Adrenal gland (tissue), 5 donors: Measurements from ENCODE around the gene NDUFAF2.

ENCODE experiments used
- CTCF ChIP-seq, 6 experiments: fragments of 450-650 bp in 4 of 6; fragments of 200-600 bp in 2 of 6; sonication (generic) in 1 of 6; IDR thresholded peaks; 1 replicate in 5 of 6; 2 replicates in 1 of 6; pipeline versions ENCODE4 v1.5.1 to v1.8.0; 2016 to 2021; ENCODE audit warnings: antibody characterized with exemption in 6 of 6, mild to moderate bottlenecking in 2 of 6, moderate library complexity in 1 of 6
- POLR2A ChIP-seq, 2 donors: fragments of 450-650 bp; IDR thresholded peaks; one replicate each; pipeline ENCODE4 v1.6.1; 2017; ENCODE audit warnings: antibody characterized with exemption in 2 of 2, mild to moderate bottlenecking in 2 of 2, moderate library complexity in 1 of 2
- donor health status: DM: no; HTN: no; CAD: no.

- TF ChIP-seq CTCF (IDR thresholded peaks at IDR 0.05) (no peak), POLR2A (IDR thresholded peaks at IDR 0.05) (no peak)
Observed at GRCh38 chr5:61115968-61116367, 171.0 kb downstream of the NDUFAF2 start.
